ENCODE results near the gene ZNF14.
"Not testable (repeated sequence)": the region's sequence is repeated elsewhere in the genome, so short reads cannot be mapped to it uniquely, and the experiment has no call there.

The ZNF14 gene

DNA sequence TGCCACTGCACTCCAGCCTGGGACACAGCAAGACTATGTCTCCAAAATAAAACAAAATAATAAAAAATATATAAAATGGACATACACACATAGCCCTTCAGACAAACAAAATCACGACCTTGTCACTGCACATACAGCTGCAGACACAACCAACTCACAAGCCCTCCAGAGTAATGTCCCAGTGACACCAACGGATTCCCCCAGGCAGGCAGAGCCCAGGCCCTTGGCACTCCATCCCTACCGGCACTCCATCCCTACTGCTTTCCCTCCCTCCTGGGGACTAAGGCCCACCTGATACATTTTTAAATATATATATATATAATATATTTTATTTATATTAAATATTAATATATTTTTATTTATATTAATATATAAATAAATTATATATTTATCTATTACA, 45.8 kb downstream of the ZNF14 start:
- DNase-seq (ENCODE audit: low read depth in 2 of 2): no peak

DNA sequence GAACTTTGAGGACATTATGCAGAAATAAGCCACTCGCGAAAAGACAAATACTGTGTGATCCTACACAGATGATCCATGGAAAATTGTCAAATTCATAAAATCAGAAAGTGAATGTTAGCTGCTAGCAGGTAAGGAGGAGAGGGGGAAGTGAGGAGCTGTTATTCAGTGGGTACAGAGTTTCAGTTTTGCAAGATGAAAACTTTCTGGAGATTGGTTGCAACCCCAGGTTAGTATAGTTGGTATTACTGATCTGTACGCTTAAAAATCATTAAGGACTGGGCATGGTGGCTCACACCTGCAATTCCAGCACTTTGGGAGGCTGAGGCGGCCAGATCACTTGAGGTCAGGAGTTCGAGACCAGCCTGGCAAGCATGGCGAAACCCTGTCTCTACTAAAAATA, 46.3 kb downstream of the ZNF14 start:
- DNase-seq (ENCODE audit: low read depth in 2 of 2): no peak

DNA sequence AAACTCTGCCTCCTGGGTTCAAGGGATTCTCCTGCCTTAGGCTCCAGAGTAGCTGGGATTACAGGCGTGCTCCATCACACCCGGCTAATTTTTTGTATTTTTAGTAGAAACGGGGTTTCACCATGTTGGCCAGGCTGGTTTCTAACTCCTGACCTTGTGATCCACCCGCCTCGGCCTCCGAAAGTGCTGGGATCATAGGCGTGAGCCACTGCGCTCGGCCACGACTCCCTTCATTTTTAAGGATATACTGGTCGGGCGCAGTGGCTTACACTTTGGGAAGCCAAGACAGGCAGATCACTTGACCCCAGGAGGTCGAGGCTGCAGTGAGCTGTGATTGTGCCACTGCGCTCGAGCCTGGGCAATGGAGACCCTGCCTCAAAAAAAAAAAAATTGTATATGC, 46.8 kb downstream of the ZNF14 start:
- DNase-seq (ENCODE audit: low read depth in 2 of 2): not testable (repeated sequence)

DNA sequence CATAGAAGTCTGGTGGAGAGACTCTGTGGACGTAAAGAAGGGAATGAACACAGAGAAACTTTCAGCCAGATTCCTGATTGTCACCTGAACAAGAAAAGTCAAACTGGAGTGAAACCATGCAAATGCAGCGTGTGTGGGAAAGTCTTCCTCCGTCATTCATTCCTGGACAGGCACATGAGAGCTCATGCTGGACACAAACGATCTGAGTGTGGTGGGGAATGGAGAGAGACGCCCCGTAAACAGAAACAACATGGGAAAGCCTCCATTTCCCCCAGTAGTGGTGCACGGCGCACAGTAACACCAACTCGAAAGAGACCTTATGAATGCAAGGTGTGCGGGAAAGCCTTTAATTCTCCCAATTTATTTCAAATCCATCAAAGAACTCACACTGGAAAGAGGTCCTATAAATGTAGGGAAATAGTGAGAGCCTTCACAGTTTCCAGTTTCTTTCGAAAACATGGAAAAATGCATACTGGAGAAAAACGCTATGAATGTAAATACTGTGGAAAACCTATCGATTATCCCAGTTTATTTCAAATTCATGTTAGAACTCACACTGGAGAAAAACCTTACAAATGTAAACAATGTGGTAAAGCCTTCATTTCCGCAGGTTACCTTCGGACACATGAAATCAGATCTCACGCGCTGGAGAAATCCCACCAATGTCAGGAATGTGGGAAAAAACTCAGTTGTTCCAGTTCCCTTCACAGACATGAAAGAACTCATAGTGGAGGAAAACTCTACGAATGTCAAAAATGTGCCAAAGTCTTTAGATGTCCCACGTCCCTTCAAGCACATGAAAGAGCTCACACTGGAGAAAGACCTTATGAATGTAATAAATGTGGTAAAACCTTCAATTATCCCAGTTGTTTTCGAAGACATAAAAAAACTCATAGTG, 53.5 kb downstream of the ZNF14 start:
- no peak for DNase-seq (ENCODE audit: low read depth in 2 of 2)

DNA sequence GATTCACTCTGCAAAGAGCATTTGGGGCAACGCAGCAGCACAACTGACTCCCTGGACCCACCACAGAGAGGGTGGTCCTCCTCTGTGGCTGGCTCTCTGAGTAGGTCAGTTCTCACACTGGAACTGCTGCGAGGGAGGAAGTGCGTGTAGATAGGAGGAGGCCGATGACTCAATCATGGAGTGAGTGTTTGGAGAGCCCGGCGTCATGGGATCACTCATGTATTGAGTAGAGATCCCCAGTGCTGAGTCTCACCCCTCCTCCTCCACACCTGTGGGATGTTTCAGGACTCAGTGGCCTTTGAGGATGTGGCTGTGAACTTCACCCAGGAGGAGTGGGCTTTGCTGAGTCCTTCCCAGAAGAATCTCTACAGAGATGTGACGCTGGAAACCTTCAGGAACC, 55.3 kb downstream of the ZNF14 start:
- DNase-seq (ENCODE audit: low read depth in 2 of 2): no peak

DNA sequence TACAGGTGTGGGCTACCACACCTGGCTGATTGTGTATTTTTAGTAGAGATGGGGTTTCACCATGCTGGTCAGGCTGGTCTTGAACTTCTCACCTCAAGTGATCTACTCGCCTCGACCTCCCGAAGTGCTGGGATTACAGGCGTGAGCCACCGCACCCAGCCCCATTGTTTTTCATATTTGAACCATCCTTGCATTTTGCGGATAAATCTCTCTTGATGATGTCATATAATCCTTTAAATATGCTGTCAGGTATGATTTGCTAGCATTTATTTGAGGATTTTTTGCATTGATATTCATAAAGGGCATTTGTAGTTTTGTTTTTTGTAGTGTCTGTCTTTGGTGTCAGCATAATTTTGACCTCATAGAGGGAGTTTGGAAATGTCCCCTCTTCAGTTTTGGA, 58.6 kb downstream of the ZNF14 start:
- DNase-seq (ENCODE audit: low read depth in 2 of 2): no peak

DNA sequence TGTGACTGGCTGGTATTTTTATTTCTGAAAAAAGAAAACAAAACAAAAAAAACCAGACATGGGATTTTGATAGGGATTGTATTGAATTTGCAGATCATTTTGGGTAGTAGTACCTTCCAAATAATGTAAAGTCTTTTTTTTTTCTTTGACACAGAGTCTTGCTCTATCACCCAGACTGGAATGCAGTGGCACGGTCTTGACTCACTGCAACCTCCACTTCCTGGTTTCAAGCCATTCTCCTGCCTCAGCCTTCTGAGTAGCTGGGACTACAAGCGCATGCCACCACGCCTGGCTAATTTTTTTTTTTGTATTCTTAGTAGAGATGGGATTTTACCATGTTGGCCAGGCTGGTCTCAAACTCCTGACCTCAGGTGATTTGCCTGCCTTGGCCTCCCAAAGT, 60.1 kb downstream of the ZNF14 start:
- DNase-seq (ENCODE audit: low read depth in 2 of 2): no peak

DNA sequence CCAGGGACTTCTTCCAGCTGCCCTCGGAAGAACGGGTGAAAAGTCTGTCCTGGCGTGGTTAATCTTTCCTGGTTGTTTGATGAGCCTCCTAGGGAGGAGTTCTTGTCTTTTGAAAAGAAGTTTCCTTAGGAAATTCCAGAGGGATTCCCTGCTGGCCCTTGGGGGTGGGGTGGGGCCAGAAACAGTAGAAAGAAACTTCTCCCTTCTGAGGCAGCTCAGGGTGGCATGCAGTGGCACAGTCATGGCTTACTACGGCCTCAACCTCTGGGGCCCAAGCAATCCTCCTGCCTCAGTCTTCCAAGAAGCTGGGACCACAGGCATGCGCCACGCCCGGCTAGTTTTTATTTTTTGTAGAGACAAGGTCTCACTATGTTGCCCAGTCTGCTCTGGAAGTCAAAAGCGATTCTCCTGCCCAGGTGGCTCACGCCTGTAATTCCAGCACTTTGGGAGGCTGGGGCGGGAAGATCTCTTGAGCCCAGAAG, 62.8 kb downstream of the ZNF14 start:
- DNase-seq (ENCODE audit: low read depth in 2 of 2): no peak

DNA sequence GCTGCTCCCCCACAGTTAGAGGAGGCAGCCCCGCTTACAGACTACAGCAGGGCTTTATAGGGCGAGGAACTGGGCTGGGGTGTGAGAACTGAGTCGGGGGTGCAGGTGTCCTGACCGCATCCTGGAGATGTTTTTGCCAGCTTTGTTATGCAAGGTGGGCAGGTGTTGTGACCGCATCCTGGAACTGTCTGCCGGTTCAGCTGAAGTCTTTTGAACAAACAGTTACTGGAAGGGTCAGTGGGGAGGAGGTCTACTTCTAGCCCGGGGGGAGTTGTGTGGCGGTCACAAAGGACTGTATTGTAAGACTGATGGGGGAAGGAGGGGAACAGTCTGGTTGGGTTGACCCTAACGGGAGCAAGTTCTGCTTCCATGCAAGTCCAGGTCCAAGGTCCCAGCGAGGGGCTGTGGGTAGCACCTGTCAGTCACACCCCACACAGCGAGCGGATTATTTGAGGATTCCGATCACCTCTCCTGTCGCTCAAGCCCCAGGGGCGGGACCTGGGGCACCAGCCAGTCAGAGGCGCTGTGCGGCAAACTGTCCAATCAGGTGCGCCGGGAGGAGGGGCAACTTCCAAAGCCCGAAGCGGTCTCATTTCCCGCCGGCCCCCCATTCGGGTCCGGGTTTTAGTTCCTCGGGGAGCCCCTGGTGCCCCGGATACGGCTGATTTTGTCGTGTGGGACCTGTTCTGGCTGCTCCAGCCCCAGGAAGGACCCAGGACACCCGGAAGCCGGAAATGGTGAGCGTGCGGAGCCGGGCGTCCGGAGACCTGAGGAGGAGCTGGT, 64.5 kb downstream of the ZNF14 start, which contains the start of gene ZNF101:
Gene ZNF101, plus strand, starts transcription at position 610 of the 783 bp plus-strand sequence. Its CDS starts 125 bp downstream, at position 735.
- peak; percentile 92 to 95 for DNase-seq (ENCODE audit: low read depth in 2 of 2)

DNA sequence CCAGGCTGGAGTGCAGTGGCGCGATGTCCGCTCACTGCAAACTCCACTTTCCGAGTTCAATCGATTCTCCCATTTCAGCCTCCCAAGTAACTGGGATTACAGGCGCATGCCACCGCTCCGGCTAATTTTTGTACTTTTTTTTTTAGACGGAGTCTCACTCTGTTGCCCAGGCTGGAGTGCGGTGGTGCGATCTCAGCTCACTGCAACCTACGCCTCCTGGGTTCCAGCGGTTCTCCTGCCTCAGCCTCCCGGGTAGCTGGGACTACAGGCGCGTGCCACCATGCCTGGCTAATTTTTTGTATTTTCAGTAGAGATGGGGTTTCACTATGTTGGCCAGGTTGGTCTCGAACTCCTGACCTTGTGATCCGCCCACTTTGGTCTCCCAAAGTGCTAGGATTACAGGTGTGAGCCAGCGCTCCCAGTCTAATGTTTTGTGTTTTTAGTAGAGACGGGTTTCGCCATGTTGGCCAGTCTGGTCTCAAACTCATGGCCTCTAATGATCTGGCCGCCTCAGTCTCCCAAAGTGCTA, 67.4 kb downstream of the ZNF14 start:
- DNase-seq (ENCODE audit: low read depth in 2 of 2): not testable (repeated sequence)

DNA sequence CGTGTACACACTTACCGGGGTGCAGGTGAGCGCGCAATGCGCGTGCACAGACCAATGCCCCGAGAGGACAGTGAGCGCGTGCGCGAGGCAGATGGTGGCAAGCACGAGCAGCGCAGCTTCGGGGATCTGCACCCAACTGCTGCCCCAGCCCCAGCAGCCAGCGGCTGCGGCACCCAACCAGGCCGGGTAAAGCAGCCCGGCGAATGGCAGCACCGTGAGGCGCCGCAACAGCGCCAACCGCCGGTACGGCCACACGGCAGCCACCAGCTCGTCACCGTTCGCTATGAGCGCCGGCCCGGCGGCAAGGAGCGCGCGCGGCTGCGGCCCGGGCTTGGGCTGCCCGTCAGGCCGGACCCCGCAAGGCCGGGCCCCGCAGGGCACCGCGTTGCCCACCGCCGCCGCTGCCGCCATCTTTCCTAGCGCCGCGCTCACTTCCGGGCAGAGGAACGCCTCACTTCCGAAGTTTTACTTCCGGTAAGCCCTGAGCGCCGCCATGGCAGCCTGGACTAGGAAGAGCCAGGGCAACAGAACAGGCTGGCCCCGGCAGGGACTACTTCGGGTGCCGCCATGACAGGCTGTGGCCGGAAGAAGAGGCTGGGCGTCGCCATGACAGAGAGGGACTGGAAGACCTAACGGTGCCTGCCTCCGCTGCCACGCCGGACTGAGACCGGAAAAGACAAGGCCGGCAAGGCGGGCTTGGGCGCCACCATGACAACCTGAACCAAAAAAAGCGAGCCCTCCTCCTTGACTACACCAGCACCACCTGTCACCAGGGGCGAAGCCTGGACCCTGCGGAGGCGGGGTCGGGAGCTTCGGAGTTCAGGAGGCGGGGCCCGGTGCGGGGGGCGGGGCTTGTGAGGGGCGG, 69.4 kb downstream of the ZNF14 start, which contains the start of gene ATP13A1:
Gene ATP13A1, minus strand, starts transcription at position 421 of the 865 bp plus-strand sequence. Its CDS starts 10 bp downstream, at position 411.
- peak; percentile 84 to 85 for DNase-seq (ENCODE audit: low read depth in 2 of 2)

DNA sequence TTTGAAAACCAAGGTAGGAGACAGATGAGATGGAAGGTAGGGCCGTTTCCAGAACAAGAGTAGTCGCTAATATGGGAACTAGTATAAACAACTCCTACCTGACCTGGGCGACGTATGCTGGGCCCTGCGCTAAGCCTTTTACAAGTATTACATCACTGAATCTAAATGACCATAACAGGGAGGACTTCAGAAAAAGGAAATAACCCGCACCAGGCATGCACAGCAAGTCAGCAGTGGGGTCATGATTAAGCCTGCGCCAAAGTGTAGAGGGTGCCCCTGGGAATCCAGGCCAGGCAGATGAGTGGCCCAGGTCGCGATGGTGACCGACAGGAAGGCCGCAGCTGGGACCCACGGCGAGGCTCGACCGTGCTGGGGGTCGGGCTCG, 70.0 kb downstream of the ZNF14 start:
- DNase-seq (ENCODE audit: low read depth in 2 of 2): no peak

DNA sequence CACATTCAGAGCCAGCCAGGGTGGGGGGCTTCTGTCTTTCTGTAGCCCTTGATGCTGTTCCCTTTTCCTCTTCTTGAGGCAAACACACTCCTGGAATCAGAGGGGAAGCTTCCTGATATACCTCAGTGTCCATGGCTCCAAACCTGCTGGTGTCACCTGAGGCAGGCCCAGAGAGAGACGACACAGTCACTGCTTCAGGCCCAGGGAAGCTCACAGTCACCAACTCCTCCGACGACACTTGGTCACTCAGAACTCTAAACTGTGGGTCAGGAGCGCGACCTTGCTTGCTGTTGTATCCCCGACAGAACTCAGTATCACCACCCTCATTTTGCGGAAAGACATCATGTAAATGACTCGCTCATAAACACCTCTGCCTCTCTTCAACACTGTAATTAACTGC, 70.6 kb downstream of the ZNF14 start:
- DNase-seq (ENCODE audit: low read depth in 2 of 2): no peak

DNA sequence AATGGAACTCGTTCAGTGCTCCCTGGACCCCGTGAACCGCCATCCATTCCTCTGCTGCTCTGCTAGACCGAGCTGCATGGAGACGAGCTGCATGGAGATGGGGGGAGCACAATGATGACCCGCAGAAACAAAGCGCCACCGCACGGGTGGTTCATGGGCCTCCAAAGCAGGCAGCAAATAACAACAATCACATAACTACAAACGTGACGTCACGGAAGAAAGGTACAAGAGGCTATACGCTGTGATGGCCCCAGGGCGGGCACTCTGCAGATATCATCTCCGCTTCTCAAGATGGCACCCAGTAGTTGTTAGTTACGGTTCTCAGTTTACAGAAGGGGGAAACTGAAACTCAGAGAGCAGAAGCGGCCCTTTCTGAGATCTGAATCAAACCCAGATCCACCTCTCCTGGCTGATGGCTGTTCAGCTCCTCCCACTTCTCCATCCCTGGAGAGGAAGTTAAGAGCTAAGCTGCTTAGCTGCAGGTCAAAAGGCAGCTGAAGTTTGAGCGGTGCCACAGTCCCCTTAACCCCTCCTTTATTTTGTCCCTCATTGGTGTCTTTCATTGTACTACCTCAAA, 71.1 kb downstream of the ZNF14 start:
- peak in 1 of 2 donors; percentile 30 for DNase-seq (ENCODE audit: low read depth in 2 of 2)

DNA sequence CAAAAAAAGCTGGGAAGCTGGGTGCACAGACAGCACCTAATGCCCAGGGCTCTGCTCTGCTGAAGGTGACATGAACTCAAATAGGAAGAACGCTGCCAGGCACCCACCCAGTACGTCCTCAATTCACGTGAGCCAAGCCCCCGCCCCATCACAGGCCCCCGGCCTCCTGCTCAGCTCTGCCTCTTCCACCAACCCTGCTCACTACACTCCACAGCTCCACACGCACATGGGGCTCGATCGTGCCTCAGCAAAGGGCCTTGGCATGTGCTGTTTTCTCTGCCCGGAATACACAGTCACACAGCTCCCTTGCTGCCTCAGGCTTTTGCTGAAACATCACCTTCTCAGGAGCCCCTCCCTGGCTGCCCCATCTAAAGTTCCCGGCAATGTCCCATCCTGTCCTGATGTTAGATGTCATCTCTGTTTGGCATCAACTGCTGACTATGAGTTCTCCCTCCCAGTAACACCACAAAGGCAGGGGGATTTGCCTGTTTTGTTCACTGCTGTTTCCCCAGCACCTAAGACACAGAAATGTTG, 71.7 kb downstream of the ZNF14 start:
- DNase-seq (ENCODE audit: low read depth in 2 of 2): no peak
